Lower leg skin (tissue), 3 donors: ENCODE data around the gene MYMX.

Experiments
- CTCF ChIP-seq, 3 donors: fragments of 450-650 bp; IDR thresholded peaks; one replicate each; pipeline ENCODE4 v1.5.1; 2016; ENCODE audit warnings: antibody characterized with exemption in 3 of 3, mild to moderate bottlenecking in 3 of 3, moderate library complexity in 2 of 3
- POLR2A ChIP-seq, 2 donors: fragments of 450-650 bp; IDR thresholded peaks; one replicate each; pipeline ENCODE4 v1.6.1; 2016 to 2017; ENCODE audit warnings: antibody characterized with exemption in 2 of 2, mild to moderate bottlenecking in 1 of 2, moderate library complexity in 1 of 2

- TF ChIP-seq CTCF (IDR thresholded peaks at IDR 0.05): no peak
- no peak for TF ChIP-seq POLR2A (IDR thresholded peaks at IDR 0.05)
Observed at GRCh38 chr6:44250067-44250717, 33.5 kb downstream of the MYMX start.
